D721Med (cell line): ENCODE measurements around the gene ERMN.
"Not testable (repeated sequence)": the region's sequence is repeated elsewhere in the genome, so short reads cannot be mapped to it uniquely, and the experiment has no call there.

ENCODE experiments used
- DNase-seq: peaks from one replicate; pipeline ENCODE4 v3.0.0; 2011; ENCODE audit warnings: low spot score; ENCODE audit not compliant: insufficient read length
- FAIRE-seq: peaks from 2 replicates; lab custom pipeline; 2011; peaks lifted over from hg19 to GRCh38; lab: Jason Lieb, UNC
- TF ChIP-seq, protein P1 (sequence below): IDR thresholded peaks from 2 replicates; pipeline ENCODE4 v1.5.1; 2012; ENCODE audit warnings: mild to moderate bottlenecking, control low read depth; ENCODE audit not compliant: insufficient read depth; ENCODE audit errors: missing control alignments

Gene ERMN

DNA sequence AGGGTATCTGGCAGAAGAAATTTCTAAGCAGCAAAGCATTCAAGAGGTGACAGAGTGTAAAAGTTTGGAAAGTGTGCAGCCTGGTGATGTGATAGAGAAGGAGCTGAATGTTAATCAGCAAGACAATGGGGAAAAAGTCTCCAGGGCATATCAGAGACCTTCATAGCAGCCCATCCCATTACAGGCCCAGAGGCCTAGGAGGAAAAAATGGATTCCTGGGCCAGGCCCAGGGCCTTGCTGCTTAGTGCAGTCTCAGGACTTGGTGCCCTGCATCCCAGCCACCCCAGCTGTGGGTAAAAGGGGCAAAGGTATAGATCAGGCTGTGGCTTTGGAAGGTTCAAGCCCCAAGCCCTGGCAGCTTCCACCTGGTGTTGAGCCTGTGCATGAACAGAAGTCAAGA lies 35.9 kb upstream of the ERMN start:
- FAIRE-seq (no peak), DNase-seq (no peak)
- TF ChIP-seq, protein P1, sequence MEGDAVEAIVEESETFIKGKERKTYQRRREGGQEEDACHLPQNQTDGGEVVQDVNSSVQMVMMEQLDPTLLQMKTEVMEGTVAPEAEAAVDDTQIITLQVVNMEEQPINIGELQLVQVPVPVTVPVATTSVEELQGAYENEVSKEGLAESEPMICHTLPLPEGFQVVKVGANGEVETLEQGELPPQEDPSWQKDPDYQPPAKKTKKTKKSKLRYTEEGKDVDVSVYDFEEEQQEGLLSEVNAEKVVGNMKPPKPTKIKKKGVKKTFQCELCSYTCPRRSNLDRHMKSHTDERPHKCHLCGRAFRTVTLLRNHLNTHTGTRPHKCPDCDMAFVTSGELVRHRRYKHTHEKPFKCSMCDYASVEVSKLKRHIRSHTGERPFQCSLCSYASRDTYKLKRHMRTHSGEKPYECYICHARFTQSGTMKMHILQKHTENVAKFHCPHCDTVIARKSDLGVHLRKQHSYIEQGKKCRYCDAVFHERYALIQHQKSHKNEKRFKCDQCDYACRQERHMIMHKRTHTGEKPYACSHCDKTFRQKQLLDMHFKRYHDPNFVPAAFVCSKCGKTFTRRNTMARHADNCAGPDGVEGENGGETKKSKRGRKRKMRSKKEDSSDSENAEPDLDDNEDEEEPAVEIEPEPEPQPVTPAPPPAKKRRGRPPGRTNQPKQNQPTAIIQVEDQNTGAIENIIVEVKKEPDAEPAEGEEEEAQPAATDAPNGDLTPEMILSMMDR = no peak

DNA sequence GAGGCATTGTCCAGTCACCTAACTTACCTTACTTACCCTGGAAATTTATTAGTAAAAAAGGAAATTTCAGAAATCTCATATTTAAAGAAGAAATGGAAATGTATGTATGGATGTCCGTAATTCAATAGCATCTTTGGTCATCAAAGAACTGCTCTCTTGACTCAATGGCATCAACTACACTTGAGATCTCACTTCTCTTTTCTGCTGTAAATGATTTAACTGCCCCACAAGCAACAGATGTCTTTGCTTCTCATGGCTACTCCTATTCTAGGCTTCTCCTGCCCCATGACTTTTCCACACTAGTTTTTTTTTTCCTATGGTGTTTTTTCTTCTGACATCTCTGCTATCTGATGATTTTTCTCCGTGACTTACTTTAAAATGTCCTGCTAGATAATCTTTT lies 34.0 kb upstream of the ERMN start:
- no peak for DNase-seq
- TF ChIP-seq, protein P1 = no peak
- no peak for FAIRE-seq

GRCh38 chr2:157355618-157356017 lies 30.0 kb upstream of the ERMN start:
- TF ChIP-seq, protein P1 = no peak
- no peak for DNase-seq
- FAIRE-seq = no peak

- FAIRE-seq (no peak), DNase-seq (no peak)
- TF ChIP-seq, protein P1 = no peak
These were observed 24.4 kb upstream of the ERMN start for GRCh38 chr2:157349949-157350515.

DNA sequence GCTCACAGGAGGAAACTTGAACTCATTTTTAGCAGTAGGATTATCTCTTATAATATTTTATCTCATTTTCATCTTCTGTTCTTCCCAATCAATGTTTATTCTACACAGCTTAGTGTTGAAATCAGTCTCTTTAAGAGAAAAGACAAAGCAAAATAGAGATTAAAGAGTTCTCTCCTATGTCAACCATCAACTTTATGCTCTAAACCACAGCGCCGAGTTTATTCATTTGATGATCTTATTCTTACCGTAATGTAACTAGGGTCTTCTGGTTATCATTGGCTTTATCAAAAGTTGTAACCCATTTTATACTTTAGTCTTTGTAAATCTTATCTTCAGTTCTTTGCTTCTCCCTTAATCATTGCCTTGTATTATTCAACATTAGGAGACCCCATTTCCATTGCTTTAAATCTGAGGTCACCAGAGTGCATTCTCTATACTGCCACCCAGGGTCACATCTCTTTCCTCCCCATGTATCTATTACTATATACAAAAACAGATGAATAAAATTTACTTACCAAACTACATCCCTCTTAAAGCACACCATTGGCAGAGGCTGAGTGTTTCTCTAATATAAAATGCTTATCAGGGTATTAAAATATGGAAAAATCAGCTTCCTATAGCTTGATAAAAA lies 22.8 kb upstream of the ERMN start:
- TF ChIP-seq, protein P1 = no peak
- FAIRE-seq (no peak), DNase-seq (no peak)

DNA sequence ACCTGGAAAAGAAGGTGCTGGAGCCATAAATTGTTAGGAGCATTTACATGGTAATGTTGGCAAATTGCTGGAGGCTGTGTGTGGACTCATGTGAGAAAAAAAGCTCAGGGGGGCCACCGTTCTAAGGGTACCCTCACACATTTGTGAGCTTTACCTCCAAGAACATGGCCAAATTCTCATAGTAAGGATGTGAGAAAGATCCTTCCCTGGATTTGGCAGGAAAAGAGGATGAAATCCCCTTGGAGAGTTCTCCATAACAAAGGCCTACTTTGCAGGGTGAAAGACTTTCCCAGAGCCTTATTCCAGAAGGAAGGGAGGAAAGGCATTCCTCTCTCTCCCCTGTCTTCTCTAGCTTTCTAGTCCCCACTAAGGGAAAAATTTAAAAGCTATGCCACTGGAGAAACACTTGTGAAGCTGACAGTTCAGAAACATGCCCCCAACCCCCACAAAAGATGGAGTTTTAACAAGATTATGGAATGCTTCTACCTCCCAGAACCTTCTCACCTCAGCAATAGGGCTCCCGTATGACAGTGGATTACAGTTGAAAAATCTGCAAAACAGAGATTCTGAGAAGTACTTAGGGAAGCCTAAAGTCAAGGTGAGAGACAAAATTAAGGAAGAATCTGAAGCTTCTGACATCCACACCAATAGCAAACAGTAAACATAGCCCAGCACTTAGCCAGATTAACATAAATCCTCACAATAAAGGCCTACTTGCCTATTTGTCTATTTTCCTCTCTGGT lies 20.2 kb upstream of the ERMN start:
- FAIRE-seq (no peak), DNase-seq (no peak)
- TF ChIP-seq, protein P1 = no peak

GRCh38 chr2:157341381-157341780 lies 15.8 kb upstream of the ERMN start:
- DNase-seq, FAIRE-seq: not testable (repeated sequence)
